ENCODE measurements around the gene RTCA.

- TF ChIP-seq EP300 (IDR thresholded peaks at IDR 0.05): no peak
- TF ChIP-seq CTCF (IDR thresholded peaks at IDR 0.05): no peak
- no peak for TF ChIP-seq POLR2AphosphoS5 (IDR thresholded peaks at IDR 0.05)
- no peak for TF ChIP-seq POLR2A (IDR thresholded peaks at IDR 0.05)
Measured at GRCh38 chr1:100313382-100313781, 47.4 kb downstream of the RTCA start.
